Heart right ventricle (tissue), 16 donors: ENCODE data around the gene MTCL1. TPM values are rescaled to one million over a fixed set of nuclear protein-coding genes. Genes with fewer than 3 reads are reported as not detected.

ENCODE experiments used
- ATAC-seq, 8 donors: fragments of 200-7000 bp; cut with Tn5 transposase; one replicate each; pipeline ENCODE4 v1.9.1; 2020; ENCODE audit warnings: mild to moderate bottlenecking in 8 of 8, moderate library complexity in 8 of 8, moderate number of reproducible peaks in 1 of 8
- DNase-seq, 2 donors: peaks; one replicate each; pipeline ENCODE4 v3.0.0-alpha.2; 2020
- H3K27ac ChIP-seq, 10 donors: fragments of 200-600 bp; sonication (generic) in 2 of 10; one replicate each; pipeline versions ENCODE4 v1.5.0 to v1.8.0; 2020 to 2022; ENCODE audit warnings: mild to moderate bottlenecking in 3 of 10
- H3K27me3 ChIP-seq, 7 donors: fragments of 200-600 bp; one replicate each; pipeline ENCODE4 v1.8.0; 2021 to 2022; ENCODE audit warnings: mild to moderate bottlenecking in 2 of 7
- H3K36me3 ChIP-seq, 9 donors: fragments of 200-600 bp; sonication (generic) in 1 of 9; one replicate each; pipeline versions ENCODE4 v1.5.0 to v1.8.0; 2020 to 2022; ENCODE audit warnings: mild to moderate bottlenecking in 2 of 9
- H3K4me1 ChIP-seq, 9 donors: fragments of 200-600 bp; sonication (generic) in 1 of 9; one replicate each; pipeline versions ENCODE4 v1.5.0 to v1.8.0; 2020 to 2022; ENCODE audit warnings: mild to moderate bottlenecking in 4 of 9
- H3K4me3 ChIP-seq, 10 donors: fragments of 200-600 bp; sonication (generic) in 2 of 10; one replicate each; pipeline versions ENCODE4 v1.5.0 to v1.8.0; 2020 to 2022; ENCODE audit warnings: mild to moderate bottlenecking in 7 of 10, moderate library complexity in 2 of 10
- H3K9me3 ChIP-seq, 11 donors: fragments of 200-600 bp in 10 of 11; sonication (generic) in 2 of 11; one replicate each; pipeline versions ENCODE4 v1.5.0 to v1.8.0; 2013 to 2022; ENCODE audit warnings: mild to moderate bottlenecking in 2 of 11, control low read depth in 1 of 11, moderate library complexity in 1 of 11
- CTCF ChIP-seq, 9 donors: fragments of 200-600 bp; sonication (generic) in 2 of 9; IDR thresholded peaks; one replicate each; pipeline versions ENCODE4 v1.5.0 to v1.8.0; 2021 to 2022; ENCODE audit warnings: antibody characterized with exemption in 9 of 9, mild to moderate bottlenecking in 5 of 9, moderate library complexity in 1 of 9
- WGBS, 2 donors: extraction: QIAGEN DNeasy Blood & Tissue Kit; methylation state at CpG; one replicate each; pipeline ENCODE4 v1.1.7; 2013; ENCODE audit warnings: inconsistent platforms in 1 of 2; 5-methylcytosine and 5-hydroxymethylcytosine counted together
- intact Hi-C, 10 donors: fragments of 100-400 bp; cut with DNase I; formaldehyde crosslinking; loops; one replicate each; pipeline versions ENCODE4 v1.11.1 to v1.14.2; 2022
- polyA plus RNA-seq, 2 donors: library from polyadenylated mRNA; stranded (reverse); fragments of 200-250 nt; gene quantifications; one replicate each; pipeline ENCODE4 v1.2.3, GENCODE V29; 2013
- total RNA-seq, 10 donors: library from RNA; stranded (reverse); fragmentation: NEBNext Ultra II Directional in 3 of 10; extraction: Animal tissue kit (Norgen Biotek cat#: 25700) in 3 of 10; gene quantifications; one replicate each; pipeline versions ENCODE4 v1.2.1 to v1.2.4, GENCODE V29; 2021 to 2023
- donor health status: Arrhythmogenic right ventricular cardiomyopathy.
- donor health status: ischemic (EF 13 %, LVEDD 7.1; RV severe dilation, severe dysfunction).
- donor health status: healthy with polysubstance abuse.
- donor health status: DM: no; HTN: yes; CAD: no.
- donor health status: DM: no; HTN: no; CAD: no.
- donor health status: ischemic (EF 25% LVEDD 6.9; RV normal size, moderate dysfunction).
- donor health status: ischemic (EF 25% LVEDD 5.7; RV mildly dilated, moderate dysfunction).
- donor health status: healthy.
- donor health status: DM: yes; HTN: yes; CAD: no.
- donor health status: Ischemic cardiomyopathy.
- donor health status: ischemic (EF 35%, LVEDD 5.7; RV mildly dilated, moderate dysfunction).
- donor health status: nonischemic (EF 11% LVEDD 7.7; RV severe dilation, severe dysfunction).
- donor health status: DM: yes; HTN: yes; CAD: no.
- donor health status: PGD.
- donor health status: ischemic (EF 29% LVEDD 5.4; RV normal size, mild dysfunction).
- donor health status: nonischemic (EF 23%, LVEDD 6.1; RV moderate dilation, normal function).

The MTCL1 gene
- total and polyA plus RNA-seq, 12 donors = 1.9 to 17.2 (median 8.8) TPM

GRCh38 chr18:8713691-8714090 is 8.3 kb downstream of the MTCL1 start:
- TF ChIP-seq CTCF (IDR thresholded peaks at IDR 0.05) = no peak
- 55 to 56% methylated on average over 8 of the region's 8 CpGs for WGBS, 2 donors

GRCh38 chr18:8715599-8715998 is 10.2 kb downstream of the MTCL1 start:
- DNase-seq (no peak), ATAC-seq (no peak)
- WGBS, 2 donors = 88 to 94% methylated on average over 4 of the region's 4 CpGs
- Histone ChIP-seq H3K9me3 (no peaks in the 10 kb centered on the region), H3K36me3 (peaks cover 0 to 12% (median 0%) of the 10 kb centered on the region in 9 donors), H3K27me3 (no peaks in the 10 kb centered on the region), H3K27ac (no peak overlapping the region), H3K4me3 (no peak overlapping the region), H3K4me1 (peaks cover 0 to 5% (median 0%) of the 10 kb centered on the region in 9 donors)
- intact Hi-C loops = no loop called here
- TF ChIP-seq CTCF (IDR thresholded peaks at IDR 0.05) = no peak

More at GRCh38 chr18:8713691-8714090, 8.3 kb downstream of the MTCL1 start:
- no peak for DNase-seq
- ATAC-seq = no peak
- Histone ChIP-seq H3K27me3 (peaks cover 0 to 6% (median 0%) of the 10 kb centered on the region in 7 donors), H3K4me1 (peaks cover 0 to 5% (median 0%) of the 10 kb centered on the region in 9 donors), H3K4me3 (no peak overlapping the region), H3K9me3 (no peaks in the 10 kb centered on the region), H3K36me3 (no peaks in the 10 kb centered on the region), H3K27ac (no peak overlapping the region)
- intact Hi-C loops = no loop called here

GRCh38 chr18:8717011-8717770 is 11.8 kb downstream of the MTCL1 start:
- peaks cover 0 to 3% (median 0%) of the 10 kb centered on the region in 9 donors for H3K4me1 ChIP-seq
- ATAC-seq = peak in 1 of 8 donors; percentile 26
- H3K4me3 ChIP-seq = no peak overlapping the region
- no peaks in the 10 kb centered on the region for H3K9me3 ChIP-seq
- TF ChIP-seq CTCF (IDR thresholded peaks at IDR 0.05) = no peak
- WGBS, 2 donors = 81 to 82% methylated on average over 13 of the region's 13 CpGs
- intact Hi-C loops = no loop called here
- H3K36me3 ChIP-seq = peaks cover 0 to 23% (median 0%) of the 10 kb centered on the region in 9 donors
- DNase-seq = no peak
- H3K27ac ChIP-seq = no peak overlapping the region
- H3K27me3 ChIP-seq = no peaks in the 10 kb centered on the region

GRCh38 chr18:8718401-8718913 is 13.1 kb downstream of the MTCL1 start:
- Histone ChIP-seq H3K4me3 (no peak overlapping the region), H3K27me3 (no peaks in the 10 kb centered on the region), H3K4me1 (no peaks in the 10 kb centered on the region), H3K9me3 (no peaks in the 10 kb centered on the region), H3K27ac (no peak overlapping the region), H3K36me3 (peaks cover 0 to 23% (median 0%) of the 10 kb centered on the region in 9 donors)
- no peak for TF ChIP-seq CTCF (IDR thresholded peaks at IDR 0.05)
- WGBS, 2 donors = 90 to 92% methylated on average over 16 of the region's 16 CpGs
- DNase-seq = no peak
- no peak for ATAC-seq
- intact Hi-C loops = no loop called here
